ENCODE data around the gene SKI.

Gene SKI

DNA sequence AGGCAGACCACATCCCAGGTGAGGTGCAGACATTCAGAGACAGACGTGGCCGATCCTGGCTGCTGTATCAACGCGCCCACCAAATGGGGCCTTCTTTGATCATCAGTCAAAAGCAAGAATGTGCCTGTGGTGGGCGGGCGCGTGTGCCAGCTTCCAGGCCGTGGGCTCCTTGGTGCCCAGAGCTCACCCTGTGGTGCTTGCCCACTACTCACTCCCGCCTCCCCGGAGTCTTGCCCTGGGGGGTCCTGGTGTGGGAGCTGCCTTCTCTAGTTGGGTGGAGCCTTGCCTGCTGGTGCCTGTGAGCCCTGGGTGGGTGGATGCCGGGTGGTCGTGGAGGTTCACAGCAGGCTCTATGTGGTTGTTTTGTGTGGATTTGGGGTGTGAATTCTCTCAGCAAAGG lies 70.6 kb downstream of the SKI start:
- DNase-seq = no peak

DNA sequence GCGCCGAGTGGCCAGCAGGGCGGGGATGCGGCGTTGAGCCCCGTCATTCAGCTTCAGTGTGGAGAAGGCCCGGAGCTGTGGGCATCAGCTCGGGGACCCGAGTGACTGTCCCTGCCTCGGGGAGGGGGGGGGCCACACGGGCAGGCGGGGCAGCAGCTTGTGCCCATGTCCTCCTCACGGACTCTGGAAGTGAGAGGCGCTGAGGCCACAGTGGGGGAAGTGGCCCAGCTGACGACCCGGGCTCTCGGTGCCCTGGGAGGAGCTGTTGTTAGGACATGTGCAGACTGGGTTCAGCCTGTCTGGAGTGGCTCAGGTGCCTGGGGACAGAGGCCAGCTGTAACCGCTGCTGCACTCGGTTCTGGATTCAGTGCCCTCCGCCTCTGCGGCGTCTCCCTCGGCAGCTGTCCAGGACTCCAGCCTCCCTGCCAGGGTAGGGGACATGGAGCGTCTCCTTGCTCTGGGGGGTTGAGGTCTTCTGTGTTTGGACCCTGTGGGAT lies 71.1 kb downstream of the SKI start:
- DNase-seq = no peak

DNA sequence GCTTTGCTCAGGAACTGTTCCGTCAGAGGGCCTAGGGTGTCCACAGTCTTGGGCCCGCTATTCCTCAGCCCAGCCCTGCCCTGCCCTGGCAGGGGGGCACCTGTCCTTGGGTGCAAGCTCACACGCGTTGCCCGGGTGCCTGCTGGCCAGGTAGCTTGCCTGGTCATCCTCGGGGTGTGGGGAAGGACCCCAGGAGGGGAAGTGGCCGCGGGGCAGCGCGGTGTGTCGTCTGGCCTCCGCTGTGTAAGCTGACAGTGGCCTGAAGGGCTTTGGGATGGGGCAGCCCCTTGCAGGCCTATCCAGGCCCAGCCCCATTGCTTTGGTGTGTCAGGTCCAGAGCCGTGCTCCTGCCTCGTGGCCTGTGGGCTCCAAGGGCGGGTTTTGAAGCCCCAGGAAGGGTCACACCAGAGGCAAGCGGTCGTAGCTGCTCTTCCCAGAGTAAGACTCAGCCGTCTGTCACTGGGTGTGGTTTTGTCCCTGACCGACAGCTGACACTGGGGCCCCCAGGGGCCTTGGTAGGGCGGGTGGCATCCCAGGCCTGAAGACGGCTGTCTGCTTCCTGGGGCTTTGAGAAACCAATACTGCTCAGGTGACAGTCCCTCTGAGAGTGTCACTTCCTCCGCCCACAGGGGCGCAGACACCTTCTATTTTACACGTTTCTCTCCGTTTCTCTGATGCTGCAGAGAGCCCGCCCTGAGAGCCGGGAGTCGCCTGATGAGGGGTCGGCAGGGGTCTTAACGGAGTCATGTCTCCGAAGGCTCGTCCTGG lies 72.1 kb downstream of the SKI start:
- DNase-seq = no peak

DNA sequence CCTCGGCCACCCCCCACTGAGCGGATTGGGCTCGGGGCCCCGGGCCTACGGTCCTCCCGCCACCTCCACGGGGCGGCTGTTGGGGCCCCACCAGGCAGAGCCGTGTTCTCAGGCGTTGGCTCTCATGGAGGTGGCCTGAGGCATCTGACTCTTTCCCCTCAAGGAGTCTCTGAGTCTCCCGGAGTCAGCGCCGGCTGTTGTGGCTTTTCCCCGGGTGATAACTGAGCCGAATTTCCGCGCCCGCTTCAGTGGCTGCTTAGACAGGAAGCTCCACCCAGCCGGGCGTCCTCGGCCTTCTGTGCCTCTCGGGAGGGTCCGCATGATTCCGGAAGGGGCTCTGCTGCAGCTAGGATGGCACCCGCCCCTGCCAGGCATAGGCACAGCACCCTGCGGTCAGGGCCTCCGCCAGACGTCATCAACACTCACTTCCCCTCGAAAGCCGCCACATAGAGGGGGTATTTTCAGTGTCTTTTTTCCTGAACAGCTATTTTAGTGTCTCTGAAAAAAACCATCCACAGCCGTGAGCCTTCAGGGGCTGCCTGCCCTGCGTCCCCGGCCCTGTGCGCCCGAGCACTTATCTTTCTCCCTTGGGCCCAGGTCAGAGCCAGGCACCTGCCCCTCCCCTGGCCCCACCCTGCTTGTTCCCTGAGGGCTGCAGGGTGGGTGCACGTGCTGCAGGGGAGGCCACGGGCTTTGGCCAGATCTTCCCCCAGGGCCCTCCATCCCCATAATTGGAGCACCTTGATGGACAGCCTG lies 72.9 kb downstream of the SKI start:
- no peak for DNase-seq

DNA sequence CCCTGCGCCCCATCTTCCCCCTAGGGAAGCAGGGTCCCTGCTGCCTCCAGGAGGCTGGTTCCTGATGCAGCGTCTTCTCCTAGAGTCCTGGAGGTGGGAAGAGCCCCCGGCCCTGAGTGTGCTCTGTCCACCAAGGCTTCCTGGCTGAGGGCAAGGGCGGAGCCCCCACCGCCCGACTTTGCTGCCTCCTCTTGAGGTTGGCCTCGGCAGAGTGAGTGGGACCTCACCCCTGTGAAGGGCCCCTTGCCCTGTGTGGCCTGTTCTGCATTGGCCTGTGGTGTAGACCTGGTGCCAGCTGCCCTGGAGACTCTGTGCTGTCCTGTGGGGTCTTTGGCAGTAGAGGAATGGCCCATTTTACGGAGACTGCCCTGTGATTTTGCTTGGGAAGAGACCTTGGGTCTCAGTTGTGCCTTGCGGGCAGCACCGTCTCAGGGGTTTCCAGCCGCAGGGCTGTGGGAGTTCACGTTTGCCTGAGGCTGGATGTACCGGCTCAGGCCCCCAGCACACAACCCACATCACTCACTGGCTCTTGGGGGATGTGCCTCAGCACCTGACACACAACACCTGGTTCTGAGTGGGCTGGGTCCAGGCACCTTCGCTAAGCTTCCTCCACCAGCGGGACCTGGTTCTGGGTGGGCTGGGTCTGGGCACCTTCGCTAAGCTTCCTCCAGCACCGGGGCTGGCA lies 73.6 kb downstream of the SKI start:
- DNase-seq = no peak

DNA sequence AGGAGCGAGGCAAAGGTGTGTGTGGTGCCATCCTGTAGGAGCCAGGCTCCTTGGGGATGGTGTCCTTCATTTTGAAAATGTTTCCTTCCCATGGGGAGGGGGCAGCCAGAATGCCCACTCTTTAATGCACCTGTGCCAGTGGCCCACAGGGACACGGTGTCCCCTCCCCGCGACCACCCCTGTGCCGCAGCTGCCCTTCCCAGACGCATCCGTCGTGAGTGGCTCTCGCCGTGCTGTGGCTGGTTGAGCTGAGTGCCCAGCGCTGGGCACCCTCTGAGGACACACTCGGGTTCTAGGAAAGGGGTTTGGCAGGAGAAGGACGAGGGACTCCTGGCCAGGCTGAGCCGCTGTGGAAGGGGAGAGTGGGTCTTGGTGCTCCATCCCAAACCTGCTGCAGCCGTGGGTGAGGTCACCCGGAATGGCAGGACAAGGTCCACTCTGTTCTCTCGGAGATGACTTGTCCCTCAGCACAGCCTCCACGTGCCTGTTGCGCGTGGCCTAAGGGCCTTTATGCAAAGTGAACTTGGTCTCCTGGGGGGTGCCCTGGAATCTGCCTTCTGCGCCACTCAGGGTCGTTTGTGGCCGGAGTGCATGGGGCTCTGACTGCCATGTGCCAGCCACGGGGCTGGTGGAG lies 74.3 kb downstream of the SKI start:
- DNase-seq = no peak

DNA sequence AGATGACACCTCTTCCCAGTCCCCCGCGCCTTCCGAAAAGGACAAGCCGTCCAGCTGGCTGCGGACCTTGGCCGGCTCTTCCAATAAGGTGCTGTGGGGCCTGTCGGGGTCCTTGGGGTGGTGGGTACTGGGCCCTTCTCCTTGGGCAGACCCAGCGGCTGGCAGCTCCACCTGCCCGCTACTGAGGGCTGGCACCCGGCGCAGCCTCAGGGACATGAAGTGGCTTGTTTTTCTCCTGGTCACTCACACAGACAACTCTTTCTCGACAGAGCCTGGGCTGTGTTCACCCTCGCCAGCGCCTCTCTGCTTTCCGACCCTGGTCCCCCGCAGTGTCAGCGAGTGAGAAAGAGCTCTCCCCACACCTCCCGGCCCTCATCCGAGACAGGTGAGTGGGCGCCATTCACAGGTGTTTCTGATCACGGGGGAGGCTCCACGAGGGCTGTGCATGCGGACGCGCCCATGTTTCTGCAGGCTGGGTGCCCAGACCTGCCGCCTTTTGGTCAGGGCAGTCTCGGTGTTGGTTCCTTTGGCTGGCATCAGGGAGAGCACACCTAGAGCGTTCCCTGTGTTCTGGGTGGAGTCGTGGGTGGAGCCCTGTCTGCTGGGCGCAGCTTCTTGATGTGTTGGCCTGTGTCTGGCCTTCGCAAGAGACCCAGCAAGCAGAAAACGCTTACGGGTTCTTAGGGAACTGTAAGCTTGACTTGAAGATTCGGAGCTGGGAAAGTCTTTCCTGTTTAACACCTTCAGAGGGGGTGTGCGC lies 75.1 kb downstream of the SKI start:
- no peak for DNase-seq

DNA sequence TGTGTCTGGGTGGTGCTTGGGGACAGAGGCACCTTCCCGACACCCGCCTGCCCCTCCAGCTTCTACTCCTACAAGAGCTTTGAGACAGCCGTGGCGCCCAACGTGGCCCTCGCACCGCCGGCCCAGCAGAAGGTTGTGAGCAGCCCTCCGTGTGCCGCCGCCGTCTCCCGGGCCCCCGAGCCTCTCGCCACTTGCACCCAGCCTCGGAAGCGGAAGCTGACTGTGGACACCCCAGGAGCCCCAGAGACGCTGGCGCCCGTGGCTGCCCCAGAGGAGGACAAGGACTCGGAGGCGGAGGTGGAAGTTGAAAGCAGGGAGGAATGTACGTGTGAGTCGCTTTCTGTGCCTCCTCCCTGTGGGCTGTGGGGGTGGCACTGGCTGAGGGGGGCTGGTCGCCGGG lies 75.7 kb downstream of the SKI start:
- DNase-seq = no peak

DNA sequence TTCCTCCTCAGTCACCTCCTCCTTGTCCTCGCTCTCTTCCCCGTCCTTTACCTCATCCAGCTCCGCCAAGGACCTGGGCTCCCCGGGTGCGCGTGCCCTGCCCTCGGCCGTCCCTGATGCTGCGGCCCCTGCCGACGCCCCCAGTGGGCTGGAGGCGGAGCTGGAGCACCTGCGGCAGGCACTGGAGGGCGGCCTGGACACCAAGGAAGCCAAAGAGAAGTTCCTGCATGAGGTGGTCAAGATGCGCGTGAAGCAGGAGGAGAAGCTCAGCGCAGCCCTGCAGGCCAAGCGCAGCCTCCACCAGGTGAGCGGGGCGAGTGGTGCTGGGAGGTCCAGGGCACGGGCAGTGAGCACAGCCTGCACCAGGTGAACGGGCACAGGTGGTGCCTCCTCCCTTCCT lies 76.2 kb downstream of the SKI start:
- no peak for DNase-seq

DNA sequence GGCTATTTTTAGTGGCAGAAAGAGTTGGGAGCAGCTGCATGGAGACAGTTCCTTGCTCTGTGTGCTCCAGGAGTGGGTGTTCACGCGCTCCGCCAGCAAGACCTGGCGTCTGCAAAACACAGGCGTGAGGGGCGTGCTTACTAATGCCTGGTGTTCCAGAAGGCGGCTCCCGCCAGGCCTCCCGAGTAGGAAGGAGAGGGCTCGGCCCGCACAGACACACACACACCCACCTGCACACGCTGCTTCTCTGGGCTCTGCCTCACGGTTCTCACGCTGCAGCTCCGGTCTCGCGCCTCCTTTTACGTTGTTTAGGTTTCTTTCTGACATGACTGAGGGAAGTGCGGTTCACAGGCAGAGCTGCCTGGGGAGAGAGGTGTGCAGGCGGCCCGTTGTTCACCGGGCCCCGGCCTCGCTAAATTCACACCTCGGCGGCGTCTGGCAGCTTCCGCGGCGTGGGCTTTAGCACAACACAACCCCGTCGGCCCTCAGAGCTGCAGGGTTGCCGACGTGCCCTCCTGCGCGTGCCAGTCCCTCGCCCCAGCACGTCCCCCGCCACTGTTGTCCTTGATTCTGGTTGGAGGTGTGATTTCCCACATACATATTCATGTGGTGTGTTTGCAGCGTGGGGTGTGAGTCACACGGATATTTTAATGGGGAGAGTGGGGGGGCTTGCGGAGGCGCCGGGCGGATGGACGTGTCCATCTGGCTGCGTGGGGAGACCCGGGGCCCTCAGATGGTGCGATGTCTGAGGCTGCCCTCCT lies 77.0 kb downstream of the SKI start:
- no peak for DNase-seq

DNA sequence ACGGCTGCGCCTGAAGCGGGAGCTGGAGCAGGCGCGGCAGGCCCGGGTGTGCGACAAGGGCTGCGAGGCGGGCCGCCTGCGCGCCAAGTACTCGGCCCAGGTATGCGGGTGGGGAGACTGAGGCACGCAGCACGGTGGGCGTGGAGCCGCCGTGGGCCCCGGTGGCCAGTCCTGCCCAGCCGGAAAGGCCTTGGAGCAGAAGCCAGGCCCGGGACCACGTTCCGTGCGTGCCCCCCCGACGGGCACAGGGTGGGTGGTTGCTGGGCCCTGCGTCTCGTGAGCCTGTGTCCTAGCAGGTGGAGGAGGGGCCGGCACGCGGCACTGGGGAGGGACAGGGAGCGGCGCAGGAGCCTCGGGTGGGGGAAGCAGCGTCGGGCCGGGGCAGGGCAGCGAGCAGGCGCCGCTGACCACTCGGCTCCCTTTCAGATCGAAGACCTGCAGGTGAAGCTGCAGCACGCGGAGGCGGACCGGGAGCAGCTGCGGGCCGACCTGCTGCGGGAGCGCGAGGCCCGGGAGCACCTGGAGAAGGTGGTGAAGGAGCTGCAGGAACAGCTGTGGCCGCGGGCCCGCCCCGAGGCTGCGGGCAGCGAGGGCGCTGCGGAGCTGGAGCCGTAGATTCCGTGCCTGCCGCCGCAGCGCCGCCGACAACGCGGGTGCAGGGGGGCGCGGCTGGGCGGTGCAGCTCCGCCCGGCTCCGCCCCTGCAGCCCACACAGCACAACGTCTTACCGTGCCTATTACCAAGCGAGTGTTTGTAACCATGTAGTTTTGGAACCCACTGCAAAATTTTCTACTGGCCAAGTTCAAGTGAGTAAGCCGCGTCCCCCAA lies 78.2 kb downstream of the SKI start:
- DNase-seq = no peak

DNA sequence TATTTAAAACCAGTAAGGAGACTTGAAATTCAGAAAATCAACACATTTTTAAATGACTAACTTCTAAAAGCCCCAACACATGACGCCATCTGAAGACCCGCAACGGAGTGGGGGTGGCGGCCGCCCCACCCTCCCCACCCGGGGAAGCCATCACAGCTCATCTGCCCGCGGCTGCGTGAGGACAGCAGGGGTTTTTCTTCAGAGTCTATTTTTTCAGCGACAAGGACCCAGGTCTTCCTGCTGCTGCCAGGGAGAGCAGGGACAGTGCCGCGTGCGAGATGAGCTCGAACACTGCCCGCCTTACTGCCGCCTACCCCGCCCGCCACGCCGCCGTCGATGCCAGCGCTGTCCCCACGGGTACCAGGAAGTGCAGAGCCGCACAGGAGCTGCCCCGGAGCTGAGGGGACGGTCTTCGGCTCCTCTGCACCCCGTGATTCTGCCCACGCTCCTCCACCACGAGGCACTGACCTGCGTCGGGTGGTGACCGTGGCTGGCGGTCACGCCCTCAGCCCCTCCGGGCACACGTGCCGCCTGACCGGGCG lies 79.0 kb downstream of the SKI start:
- no peak for DNase-seq

DNA sequence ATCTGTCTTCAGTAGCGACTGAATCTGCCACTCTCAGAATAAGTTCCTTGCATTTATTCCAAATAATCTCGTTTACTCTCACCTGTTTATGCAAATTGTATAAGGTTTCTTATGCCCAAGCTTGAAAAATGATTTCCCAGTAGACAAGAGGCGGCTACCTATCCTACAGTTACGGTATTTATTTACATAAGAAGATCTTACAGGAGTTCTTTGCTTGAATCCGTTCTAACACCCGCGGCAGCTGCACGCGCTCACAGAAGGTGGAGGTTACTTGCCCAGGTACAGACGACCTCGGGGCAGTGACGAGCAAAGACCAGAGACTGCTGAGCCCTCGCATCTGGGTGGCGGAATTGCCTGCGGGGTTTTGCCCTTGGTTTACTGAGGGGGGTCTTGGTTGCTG lies 79.9 kb downstream of the SKI start:
- no peak for DNase-seq

DNA sequence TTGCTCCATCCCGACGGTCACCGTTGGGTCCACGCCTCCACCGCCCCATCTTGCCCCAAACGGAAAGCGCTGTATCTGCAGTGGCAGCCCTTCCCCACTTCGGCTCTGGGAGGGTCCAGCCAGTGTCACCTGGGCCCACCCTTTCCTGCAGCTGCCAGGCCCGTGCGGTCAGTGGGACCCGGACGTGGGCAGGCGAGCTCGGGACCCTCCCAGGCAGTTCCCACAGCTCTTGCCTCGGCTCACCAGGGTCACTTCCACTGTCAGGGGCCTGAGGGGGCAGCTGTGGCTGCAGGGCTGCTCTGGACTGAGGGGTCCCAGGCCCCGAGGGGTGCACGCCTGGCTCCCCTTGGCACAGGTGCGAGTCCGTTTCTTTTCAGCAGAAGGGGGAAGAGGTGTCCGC lies 80.7 kb downstream of the SKI start:
- DNase-seq = no peak

DNA sequence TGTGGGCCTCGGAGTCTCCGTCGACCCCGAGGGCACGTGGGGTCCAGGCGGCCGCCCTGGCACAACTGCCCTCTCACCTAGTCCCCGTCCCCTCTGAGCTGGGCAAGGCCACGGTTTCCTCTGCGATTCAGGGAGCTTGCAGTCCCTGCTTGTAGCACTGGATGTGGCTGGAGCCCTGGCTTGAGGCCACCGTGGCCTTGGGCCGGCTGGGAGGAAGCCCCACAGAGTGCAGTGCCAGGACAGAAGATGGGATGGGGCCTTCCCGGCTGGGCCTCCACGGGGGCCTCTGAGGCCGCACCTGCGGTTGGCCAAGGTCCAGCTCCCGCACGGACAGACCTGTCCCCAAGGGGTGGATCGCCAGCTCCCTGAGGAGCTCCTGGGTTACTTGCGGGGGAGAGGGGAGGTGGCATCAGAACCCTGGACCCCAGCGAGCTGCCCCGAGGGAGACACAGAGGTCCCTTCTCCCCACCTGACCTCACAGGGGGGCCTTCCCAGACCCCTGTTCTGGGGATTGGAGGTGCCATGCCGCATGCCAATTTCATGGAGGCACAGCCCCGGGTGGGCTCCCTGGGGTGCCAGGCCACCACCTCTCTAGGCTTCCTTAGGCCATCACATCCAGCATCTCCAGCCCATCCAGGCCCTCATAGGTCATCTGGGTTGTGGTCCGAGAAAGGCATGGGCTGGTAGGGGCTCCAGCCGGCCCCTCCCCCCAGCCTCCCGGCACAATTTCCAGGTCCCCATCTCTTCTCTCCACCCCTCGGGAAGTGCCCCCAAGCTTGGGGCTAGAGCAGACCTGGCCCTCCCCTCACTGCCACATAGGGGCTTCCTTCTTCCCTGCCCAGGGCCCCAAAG lies 82.4 kb downstream of the SKI start:
- DNase-seq = no peak

DNA sequence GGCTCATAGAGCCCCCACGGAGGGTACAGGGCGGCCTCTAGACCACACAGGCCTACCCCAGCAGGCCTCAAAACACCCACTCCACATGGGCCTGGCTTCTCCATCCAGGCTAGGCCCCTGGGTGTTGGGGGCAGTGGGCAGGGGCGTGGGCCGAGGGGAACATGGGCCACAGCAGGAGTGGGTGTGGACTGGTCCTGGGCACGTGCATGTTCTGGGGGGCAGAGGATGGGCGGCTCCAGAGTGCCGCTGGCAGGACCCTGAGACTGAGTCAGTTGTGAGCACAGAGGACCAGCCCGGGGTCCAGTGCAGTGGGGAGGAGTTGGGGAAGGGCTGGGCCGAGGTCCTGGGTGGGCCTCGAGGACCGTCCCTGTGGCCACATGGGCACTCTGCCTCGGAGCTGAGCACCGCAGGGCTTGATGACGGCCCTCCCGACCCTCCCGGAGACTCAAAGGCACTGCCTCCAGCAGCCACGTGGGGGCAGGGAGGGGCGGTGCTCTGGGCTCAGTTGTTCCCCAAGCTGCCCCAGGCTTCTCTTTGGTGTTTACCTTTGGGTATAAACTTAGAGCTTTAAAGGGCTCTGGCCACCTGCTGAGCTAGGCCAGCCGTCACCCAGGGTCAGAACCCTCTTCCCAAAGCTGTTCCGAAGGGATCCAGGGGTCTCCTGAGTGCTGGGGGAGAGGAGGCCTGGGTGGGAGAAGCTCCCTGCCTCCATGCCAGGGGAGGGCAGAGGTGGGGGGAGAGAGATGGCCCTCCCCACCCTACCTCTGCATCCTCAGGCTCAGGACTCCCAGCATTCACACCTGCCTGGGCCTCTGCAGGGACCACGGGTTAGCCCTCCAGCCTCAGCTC lies 83.3 kb downstream of the SKI start:
- no peak for DNase-seq

DNA sequence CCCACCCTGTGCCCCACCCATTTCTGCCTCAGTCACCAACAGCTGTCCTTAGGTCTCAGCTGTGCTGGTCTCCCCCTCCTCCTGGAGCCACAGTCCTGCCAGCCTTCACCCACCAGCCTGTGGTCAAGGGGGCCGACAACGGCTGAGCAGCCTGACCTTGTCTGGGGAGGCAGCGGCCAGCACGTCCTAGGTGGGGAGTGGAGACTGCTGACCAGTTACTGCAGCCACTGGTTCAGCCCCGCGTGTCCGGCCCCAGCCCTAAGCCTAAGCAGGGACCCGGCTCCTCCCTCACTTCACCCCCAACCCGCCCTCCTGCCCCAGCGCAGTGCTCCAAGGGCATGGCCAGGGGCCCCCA lies 84.0 kb downstream of the SKI start:
- DNase-seq = no peak

DNA sequence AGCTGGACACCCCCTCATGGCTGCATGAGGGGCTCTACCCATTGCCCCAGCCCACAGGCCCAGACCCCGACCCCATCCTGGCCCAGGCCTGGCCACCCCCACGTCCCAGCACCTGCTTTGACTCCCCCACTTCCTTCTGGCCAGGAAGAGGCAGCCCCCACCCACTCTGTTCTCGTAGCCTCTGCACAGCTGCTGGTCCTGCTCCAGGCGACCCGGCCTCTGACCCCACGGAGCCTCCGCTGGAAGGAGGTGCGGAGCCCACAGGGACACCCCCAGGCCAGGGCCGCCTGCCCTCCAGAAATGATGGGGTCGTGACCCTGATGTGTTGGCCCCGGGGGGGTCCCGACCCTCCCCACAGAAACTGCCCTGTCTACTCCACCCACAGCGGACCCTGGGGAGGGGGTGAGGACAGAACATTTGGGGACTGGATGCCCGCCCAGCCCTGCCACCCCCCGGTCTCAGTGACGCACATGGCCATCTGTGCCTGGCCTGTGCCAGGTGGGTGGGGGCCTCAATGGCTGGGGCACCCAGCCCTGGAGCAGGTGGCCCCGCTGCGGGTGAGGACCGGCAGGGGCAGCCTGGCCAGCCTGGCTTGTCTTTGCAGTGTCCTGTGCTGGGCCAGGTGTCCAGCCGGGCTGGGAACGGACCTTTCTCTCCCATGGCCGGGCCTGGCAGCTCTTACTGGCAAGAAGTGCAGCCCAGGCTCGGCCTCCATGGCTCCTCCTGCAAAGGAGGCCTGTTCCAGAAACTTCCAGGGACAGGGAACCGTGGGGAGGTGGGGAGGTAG lies 84.6 kb downstream of the SKI start:
- peak; percentile 60 for DNase-seq
